HEK293 (cell line): Measurements from ENCODE around the gene MARCHF3.

Experiments used
- CTCF ChIA-PET: fragments of 350-600 bp; formaldehyde crosslinking; extraction: SDS; loops from one replicate; lab custom pipeline; 2021; ENCODE audit warnings: antibody characterized with exemption; lab: Yijun Ruan, JAX
- POLR2A ChIA-PET: fragments of 300-600 bp; formaldehyde crosslinking; extraction: SDS; loops from one replicate; lab custom pipeline; 2020; ENCODE audit warnings: antibody characterized with exemption, inconsistent platforms; lab: Yijun Ruan, JAX
- H3K27ac ChIP-seq: fragments of 200-500 bp; sonication (Bioruptor generic); 2 replicates; pipeline ENCODE4 v1.5.1; 2014; ENCODE audit warnings: low read depth, low read length, control low read depth, inconsistent platforms; ENCODE audit errors: extremely low read depth
- H3K36me3 ChIP-seq, 2 experiments: fragments of 200-500 bp in 1 of 2; sonication (Bioruptor generic) in 1 of 2; 1 replicate in 1 of 2; 2 replicates in 1 of 2; pipeline ENCODE4 v1.5.1; 2014 to 2017; ENCODE audit warnings: inconsistent platforms in 2 of 2, low read length in 2 of 2; ENCODE audit not compliant: control insufficient read depth in 2 of 2, insufficient read depth in 1 of 2
- H3K4me1 ChIP-seq: fragments of 200-500 bp; sonication (Bioruptor generic); 2 replicates; pipeline ENCODE4 v1.5.1; 2014; ENCODE audit warnings: mild to moderate bottlenecking, low read length, inconsistent platforms; ENCODE audit not compliant: control insufficient read depth, insufficient read depth
- H3K4me3 ChIP-seq: 2 replicates; pipeline ENCODE4 v1.5.1; 2011; ENCODE audit warnings: low read depth, mild to moderate bottlenecking, control low read depth, low read length, moderate library complexity
- H3K9me3 ChIP-seq: fragments of 200-500 bp; sonication (Bioruptor generic); 2 replicates; pipeline ENCODE4 v1.5.1; 2014; ENCODE audit warnings: low read depth, low read length, inconsistent platforms; ENCODE audit not compliant: control insufficient read depth, insufficient read depth
- OSR2 ChIP-seq: fragments of 450-650 bp; formaldehyde crosslinking; IDR thresholded peaks from 2 replicates; pipeline ENCODE4 v1.5.1; 2016; ENCODE audit warnings: missing biosample characterization, missing genetic modification characterization
- OVOL3 ChIP-seq: fragments of 450-650 bp; formaldehyde crosslinking; IDR thresholded peaks from 2 replicates; pipeline ENCODE4 v1.5.1; 2016; ENCODE audit warnings: missing biosample characterization, missing genetic modification characterization
- ZBTB1 ChIP-seq: fragments of 450-650 bp; formaldehyde crosslinking; IDR thresholded peaks from 2 replicates; pipeline ENCODE4 v1.5.1; 2016; ENCODE audit warnings: missing biosample characterization, missing genetic modification characterization
- ZBTB21 ChIP-seq: fragments of 450-650 bp; formaldehyde crosslinking; IDR thresholded peaks from 2 replicates; pipeline ENCODE4 v1.5.1; 2017; ENCODE audit warnings: missing biosample characterization, missing genetic modification characterization
- ZEB2 ChIP-seq: fragments of 450-650 bp; formaldehyde crosslinking; IDR thresholded peaks from 2 replicates; pipeline ENCODE4 v1.5.1; 2016; ENCODE audit warnings: missing biosample characterization, missing genetic modification characterization
- ZNF112 ChIP-seq: fragments of 450-650 bp; formaldehyde crosslinking; IDR thresholded peaks from 2 replicates; pipeline ENCODE4 v1.5.0; 2017; ENCODE audit warnings: missing biosample characterization, missing genetic modification characterization
- ZNF138 ChIP-seq: fragments of 450-650 bp; formaldehyde crosslinking; IDR thresholded peaks from 2 replicates; pipeline ENCODE4 v1.5.1; 2016; ENCODE audit warnings: missing biosample characterization, missing genetic modification characterization, borderline replicate concordance
- ZNF140 ChIP-seq: fragments of 450-650 bp; formaldehyde crosslinking; IDR thresholded peaks from 2 replicates; pipeline ENCODE4 v1.5.1; 2016; ENCODE audit warnings: missing biosample characterization, missing genetic modification characterization
- ZNF169 ChIP-seq: fragments of 450-650 bp; formaldehyde crosslinking; IDR thresholded peaks from 2 replicates; pipeline ENCODE4 v1.5.1; 2016; ENCODE audit warnings: missing biosample characterization, missing genetic modification characterization
- ZNF202 ChIP-seq: fragments of 450-650 bp; formaldehyde crosslinking; IDR thresholded peaks from 2 replicates; pipeline ENCODE4 v1.5.1; 2016; ENCODE audit warnings: missing biosample characterization, missing genetic modification characterization, borderline replicate concordance
- ZNF423 ChIP-seq: fragments of 450-650 bp; formaldehyde crosslinking; IDR thresholded peaks from 2 replicates; pipeline ENCODE4 v1.5.1; 2016; ENCODE audit warnings: missing biosample characterization, missing genetic modification characterization
- ZNF571 ChIP-seq: fragments of 450-650 bp; formaldehyde crosslinking; IDR thresholded peaks from 2 replicates; pipeline ENCODE4 v1.5.0; 2017; ENCODE audit warnings: missing biosample characterization, missing genetic modification characterization
- ZNF664 ChIP-seq: fragments of 450-650 bp; formaldehyde crosslinking; IDR thresholded peaks from 2 replicates; pipeline ENCODE4 v1.5.1; 2016; ENCODE audit warnings: missing biosample characterization, missing genetic modification characterization
- ZNF670 ChIP-seq: fragments of 450-650 bp; formaldehyde crosslinking; IDR thresholded peaks from 2 replicates; pipeline ENCODE4 v1.5.1; 2016; ENCODE audit warnings: missing biosample characterization, missing genetic modification characterization, low read depth
- TF ChIP-seq, protein P1 (sequence below): fragments of 450-650 bp; formaldehyde crosslinking; IDR thresholded peaks from 2 replicates; pipeline ENCODE4 v1.5.1; 2016; ENCODE audit warnings: missing biosample characterization, missing genetic modification characterization, borderline replicate concordance
- TF ChIP-seq, protein P2 (sequence below): fragments of 450-650 bp; formaldehyde crosslinking; IDR thresholded peaks from 2 replicates; pipeline ENCODE4 v1.5.1; 2016; ENCODE audit warnings: missing biosample characterization, missing genetic modification characterization, borderline replicate concordance
- TF ChIP-seq, protein P3 (sequence below): fragments of 450-650 bp; formaldehyde crosslinking; IDR thresholded peaks from 2 replicates; pipeline ENCODE4 v1.5.1; 2016; ENCODE audit warnings: missing biosample characterization, missing genetic modification characterization

Gene MARCHF3

DNA sequence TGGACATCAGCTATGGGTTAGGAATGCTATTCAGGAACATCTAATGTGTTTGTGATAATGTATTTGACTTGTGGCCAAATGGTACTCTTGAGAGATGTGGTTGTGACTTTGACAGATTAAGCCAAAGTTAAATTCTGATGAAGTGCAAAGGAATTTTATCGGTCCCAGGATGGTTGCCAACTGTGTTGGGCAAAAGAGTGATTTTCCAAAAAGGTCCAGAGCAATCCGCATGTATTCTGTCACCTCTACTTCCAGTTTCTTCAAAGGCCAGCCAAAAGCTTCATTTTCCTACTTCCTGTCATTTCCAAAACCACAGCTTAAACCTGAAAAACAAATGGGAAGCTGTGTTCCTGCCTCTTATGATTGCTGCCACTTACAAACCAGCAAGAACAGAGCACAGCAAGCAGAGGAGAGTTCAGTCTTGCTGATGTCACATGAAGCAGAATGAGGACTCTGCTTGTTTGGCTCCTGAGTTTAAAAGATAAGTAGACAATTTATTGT is 59.8 kb downstream of the MARCHF3 start (continued):
- TF ChIP-seq, protein P1, sequence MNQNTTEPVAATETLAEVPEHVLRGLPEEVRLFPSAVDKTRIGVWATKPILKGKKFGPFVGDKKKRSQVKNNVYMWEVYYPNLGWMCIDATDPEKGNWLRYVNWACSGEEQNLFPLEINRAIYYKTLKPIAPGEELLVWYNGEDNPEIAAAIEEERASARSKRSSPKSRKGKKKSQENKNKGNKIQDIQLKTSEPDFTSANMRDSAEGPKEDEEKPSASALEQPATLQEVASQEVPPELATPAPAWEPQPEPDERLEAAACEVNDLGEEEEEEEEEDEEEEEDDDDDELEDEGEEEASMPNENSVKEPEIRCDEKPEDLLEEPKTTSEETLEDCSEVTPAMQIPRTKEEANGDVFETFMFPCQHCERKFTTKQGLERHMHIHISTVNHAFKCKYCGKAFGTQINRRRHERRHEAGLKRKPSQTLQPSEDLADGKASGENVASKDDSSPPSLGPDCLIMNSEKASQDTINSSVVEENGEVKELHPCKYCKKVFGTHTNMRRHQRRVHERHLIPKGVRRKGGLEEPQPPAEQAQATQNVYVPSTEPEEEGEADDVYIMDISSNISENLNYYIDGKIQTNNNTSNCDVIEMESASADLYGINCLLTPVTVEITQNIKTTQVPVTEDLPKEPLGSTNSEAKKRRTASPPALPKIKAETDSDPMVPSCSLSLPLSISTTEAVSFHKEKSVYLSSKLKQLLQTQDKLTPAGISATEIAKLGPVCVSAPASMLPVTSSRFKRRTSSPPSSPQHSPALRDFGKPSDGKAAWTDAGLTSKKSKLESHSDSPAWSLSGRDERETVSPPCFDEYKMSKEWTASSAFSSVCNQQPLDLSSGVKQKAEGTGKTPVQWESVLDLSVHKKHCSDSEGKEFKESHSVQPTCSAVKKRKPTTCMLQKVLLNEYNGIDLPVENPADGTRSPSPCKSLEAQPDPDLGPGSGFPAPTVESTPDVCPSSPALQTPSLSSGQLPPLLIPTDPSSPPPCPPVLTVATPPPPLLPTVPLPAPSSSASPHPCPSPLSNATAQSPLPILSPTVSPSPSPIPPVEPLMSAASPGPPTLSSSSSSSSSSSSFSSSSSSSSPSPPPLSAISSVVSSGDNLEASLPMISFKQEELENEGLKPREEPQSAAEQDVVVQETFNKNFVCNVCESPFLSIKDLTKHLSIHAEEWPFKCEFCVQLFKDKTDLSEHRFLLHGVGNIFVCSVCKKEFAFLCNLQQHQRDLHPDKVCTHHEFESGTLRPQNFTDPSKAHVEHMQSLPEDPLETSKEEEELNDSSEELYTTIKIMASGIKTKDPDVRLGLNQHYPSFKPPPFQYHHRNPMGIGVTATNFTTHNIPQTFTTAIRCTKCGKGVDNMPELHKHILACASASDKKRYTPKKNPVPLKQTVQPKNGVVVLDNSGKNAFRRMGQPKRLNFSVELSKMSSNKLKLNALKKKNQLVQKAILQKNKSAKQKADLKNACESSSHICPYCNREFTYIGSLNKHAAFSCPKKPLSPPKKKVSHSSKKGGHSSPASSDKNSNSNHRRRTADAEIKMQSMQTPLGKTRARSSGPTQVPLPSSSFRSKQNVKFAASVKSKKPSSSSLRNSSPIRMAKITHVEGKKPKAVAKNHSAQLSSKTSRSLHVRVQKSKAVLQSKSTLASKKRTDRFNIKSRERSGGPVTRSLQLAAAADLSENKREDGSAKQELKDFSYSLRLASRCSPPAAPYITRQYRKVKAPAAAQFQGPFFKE (tag by site-specific recombination): no peak
- no peak for TF ChIP-seq OVOL3 (tag by site-specific recombination)

DNA sequence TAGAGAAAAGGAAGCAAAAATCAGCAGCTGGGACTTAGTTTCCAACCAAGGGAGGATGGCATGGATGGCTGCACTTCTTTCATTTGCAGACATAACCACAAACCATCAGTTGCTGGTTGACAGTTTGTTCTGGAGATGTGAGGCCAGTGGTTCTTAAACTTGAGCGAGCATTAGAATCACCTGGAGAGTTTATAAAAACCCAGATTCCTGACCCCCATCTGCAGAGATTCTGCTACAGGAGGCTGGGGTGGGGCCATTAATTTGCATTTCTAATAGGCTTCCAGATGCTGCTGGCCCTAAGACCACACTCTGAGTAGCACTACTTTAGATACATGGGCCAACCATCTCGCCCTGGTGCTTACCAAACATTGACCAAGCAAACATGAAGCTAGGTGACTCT is 60.8 kb downstream of the MARCHF3 start:
- no peaks in the 10 kb centered on the region; a peak in 1 of 3 replicates for H3K36me3 ChIP-seq
- CTCF ChIA-PET: no interaction called here
- H3K4me3 ChIP-seq: no peak overlapping the region
- no peak overlapping the region for H3K27ac ChIP-seq
- no peak for TF ChIP-seq ZNF202
- TF ChIP-seq, protein P2, sequence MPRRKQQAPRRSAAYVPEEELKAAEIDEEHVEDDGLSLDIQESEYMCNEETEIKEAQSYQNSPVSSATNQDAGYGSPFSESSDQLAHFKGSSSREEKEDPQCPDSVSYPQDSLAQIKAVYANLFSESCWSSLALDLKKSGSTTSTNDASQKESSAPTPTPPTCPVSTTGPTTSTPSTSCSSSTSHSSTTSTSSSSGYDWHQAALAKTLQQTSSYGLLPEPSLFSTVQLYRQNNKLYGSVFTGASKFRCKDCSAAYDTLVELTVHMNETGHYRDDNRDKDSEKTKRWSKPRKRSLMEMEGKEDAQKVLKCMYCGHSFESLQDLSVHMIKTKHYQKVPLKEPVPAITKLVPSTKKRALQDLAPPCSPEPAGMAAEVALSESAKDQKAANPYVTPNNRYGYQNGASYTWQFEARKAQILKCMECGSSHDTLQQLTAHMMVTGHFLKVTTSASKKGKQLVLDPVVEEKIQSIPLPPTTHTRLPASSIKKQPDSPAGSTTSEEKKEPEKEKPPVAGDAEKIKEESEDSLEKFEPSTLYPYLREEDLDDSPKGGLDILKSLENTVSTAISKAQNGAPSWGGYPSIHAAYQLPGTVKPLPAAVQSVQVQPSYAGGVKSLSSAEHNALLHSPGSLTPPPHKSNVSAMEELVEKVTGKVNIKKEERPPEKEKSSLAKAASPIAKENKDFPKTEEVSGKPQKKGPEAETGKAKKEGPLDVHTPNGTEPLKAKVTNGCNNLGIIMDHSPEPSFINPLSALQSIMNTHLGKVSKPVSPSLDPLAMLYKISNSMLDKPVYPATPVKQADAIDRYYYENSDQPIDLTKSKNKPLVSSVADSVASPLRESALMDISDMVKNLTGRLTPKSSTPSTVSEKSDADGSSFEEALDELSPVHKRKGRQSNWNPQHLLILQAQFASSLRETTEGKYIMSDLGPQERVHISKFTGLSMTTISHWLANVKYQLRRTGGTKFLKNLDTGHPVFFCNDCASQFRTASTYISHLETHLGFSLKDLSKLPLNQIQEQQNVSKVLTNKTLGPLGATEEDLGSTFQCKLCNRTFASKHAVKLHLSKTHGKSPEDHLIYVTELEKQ (tag by site-specific recombination): no peak
- TF ChIP-seq ZNF169 (tag by site-specific recombination): no peak
- no peak for TF ChIP-seq ZEB2 (tag by site-specific recombination)
- TF ChIP-seq ZNF112 (tag by site-specific recombination): no peak
- no peak for TF ChIP-seq ZNF138
- no peak for TF ChIP-seq ZNF140 (tag by site-specific recombination)
- TF ChIP-seq ZNF423 (tag by site-specific recombination): no peak
- no peak for TF ChIP-seq ZBTB21 (tag by site-specific recombination)
- TF ChIP-seq ZBTB1 (tag by site-specific recombination): no peak
- TF ChIP-seq, all 188 proteins: peak for 0
- H3K4me1 ChIP-seq: peaks cover 6% of the 10 kb centered on the region; the same call in 1 of the 2 replicates
- H3K9me3 ChIP-seq: no peaks in the 10 kb centered on the region
- POLR2A ChIA-PET: no interaction called here

DNA sequence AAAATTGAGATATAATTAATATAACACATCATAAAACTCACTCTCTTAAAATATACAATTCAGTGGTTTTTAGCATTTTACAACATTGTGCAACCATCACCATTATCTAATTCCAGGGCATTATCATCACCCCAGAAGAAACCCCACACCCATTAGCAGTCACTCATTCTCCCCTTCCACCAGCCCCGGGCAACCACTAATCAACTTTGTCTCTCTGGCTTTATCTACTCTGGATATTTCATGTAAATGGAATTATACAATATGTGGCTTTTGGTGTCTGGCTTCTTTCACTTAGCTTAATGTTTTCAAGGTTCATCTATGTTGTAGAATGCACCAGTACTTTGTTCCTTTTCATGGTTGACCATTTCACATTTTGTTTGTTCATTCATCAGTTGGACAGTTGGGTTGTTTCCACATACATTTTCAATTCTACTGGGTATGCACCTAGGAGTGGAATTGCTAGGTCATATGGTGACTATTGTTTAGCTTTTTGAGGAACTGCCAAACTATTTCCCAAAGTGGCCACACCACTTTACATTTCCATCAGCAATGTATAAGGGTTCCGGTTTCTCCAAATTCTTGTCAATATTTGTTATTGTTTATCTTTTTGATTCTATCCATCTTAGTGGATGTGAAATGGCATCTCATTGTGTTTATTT is 62.4 kb downstream of the MARCHF3 start:
- POLR2A ChIA-PET: no interaction called here
- H3K27ac ChIP-seq: no peak overlapping the region
- H3K36me3 ChIP-seq: no peaks in the 10 kb centered on the region; a peak in 1 of 3 replicates
- no peaks in the 10 kb centered on the region for H3K9me3 ChIP-seq
- peak; percentile 97 for TF ChIP-seq ZNF140 (tag by site-specific recombination)
- TF ChIP-seq, protein P3, sequence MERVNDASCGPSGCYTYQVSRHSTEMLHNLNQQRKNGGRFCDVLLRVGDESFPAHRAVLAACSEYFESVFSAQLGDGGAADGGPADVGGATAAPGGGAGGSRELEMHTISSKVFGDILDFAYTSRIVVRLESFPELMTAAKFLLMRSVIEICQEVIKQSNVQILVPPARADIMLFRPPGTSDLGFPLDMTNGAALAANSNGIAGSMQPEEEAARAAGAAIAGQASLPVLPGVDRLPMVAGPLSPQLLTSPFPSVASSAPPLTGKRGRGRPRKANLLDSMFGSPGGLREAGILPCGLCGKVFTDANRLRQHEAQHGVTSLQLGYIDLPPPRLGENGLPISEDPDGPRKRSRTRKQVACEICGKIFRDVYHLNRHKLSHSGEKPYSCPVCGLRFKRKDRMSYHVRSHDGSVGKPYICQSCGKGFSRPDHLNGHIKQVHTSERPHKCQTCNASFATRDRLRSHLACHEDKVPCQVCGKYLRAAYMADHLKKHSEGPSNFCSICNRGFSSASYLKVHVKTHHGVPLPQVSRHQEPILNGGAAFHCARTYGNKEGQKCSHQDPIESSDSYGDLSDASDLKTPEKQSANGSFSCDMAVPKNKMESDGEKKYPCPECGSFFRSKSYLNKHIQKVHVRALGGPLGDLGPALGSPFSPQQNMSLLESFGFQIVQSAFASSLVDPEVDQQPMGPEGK (tag by site-specific recombination): no peak
- TF ChIP-seq ZNF571 (tag by site-specific recombination): no peak
- no peak for TF ChIP-seq ZNF670 (tag by site-specific recombination)
- no peak for TF ChIP-seq ZNF202
- peak; percentile 2; the same call in 1 of the 2 replicates for TF ChIP-seq ZNF664
- TF ChIP-seq OSR2 (tag by site-specific recombination): no peak
- CTCF ChIA-PET: interaction anchor here (0.9 kb wide), 1 partner anchor 92 kb away, joined by 3 read pairs; no protein-coding TSS in a partner anchor
- peaks cover 6% of the 10 kb centered on the region; the same call in 1 of the 2 replicates for H3K4me1 ChIP-seq
- no peak overlapping the region for H3K4me3 ChIP-seq
